Vein endothelial cell (primary cell): ENCODE measurements around the gene GGCX. TPM values are rescaled to one million over a fixed set of nuclear protein-coding genes. Genes with fewer than 3 reads are reported as not detected.

Source experiments
- small RNA-seq: library from RNA; depleted of rRNA; stranded (forward); fragments of <200 nt; gene quantifications from one replicate; pipeline ENCODE3, GENCODE V24; 2012
- total RNA-seq: library from RNA; depleted of rRNA; stranded (reverse); fragments of >200 nt; gene quantifications from 2 replicates; pipeline ENCODE4 v1.2.3, GENCODE V29; 2012

GGCX gene
- total RNA-seq: 40.2 and 43.5 TPM in 2 replicates

DNA sequence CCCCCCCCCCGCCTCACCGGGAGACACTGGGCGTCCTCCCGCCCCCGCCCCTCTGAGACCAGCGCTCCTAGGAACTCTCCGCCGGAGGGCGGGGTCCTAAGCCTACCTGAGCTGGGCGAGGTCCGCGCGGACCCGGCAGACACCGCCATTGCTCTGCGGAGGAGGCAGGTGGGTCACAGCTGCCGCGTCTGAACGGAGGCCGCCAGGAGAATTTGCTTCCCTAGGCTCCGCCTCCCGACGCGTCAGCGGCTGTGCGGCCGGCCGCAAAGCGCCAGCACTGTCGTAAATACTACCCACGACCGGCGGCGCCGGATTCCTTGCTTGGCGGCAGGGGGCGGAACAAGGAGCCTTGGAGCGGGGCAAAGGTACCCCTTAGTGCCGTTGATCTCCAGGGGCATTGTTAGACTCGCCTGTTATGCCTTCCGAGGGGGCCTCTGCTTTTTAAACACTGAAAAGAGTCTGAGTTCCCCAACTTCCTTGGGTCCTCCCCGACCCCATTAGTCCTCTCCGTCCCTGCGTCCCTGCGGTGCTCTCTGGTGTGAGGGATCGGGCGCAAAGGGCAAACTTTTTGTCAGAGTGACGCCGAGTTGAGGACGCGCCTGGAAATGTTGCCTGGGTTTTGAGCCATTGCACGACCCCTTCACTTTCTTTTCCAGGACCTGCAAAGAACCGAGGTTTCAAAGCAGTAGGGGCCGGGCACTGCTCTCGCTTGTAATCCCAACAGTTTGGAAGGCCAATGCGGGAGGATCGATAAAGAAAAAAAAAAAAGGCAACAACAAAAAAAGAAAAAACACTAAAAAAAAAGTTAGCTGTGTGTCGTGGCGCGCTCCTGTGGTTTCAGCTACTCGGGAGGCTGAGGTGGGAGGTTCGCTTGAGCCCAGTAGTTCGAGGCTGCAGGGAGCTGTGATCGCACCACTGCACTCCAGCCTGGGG lies at the start of gene GGCX:
Gene GGCX, minus strand, starts transcription at position 214 of the 933 bp plus-strand sequence. Its CDS starts 65 bp downstream, at position 149.

DNA sequence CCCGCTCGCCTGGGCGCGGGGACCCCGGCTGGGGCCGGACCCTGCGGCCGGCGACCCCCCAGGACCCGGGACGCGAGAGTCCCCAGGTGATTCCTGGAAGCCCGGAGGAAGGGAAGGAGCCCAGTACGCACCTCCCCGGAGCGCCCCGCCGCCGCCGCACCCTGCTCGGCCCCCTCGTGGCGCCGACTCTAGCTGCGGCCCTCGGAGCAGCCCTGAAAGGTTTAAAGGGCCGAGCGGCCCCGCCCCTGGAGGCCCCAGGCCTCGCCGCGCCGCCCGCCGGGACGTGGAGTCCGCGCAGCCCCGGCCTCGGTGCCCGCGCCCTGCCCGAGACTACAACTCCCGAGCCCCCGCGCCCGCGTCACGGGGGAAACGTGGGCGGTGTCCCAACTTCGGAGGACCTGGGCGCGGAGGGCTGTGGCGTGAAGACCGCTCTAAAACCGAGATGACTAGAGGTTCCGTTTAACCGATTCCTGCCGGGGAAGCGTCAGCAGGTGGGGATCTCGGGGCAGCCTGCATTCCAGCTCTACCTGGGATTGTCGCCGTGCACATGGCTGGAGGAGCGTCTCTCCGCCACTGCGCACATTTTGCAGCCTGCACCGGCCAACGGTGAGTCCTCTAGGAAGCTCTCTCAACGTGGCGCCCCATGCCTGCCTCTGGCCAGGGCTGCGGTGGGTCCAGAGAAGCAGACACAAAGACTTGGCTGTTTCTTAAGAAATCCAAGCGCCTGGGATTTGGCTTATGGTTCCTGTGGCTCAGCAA lies 41.4 kb upstream of the GGCX start, which contains the start of gene TMEM150A:
Gene TMEM150A, minus strand, starts transcription at position 223 of the 759 bp plus-strand sequence. CDS start 750 bp downstream, outside the sequence.

DNA sequence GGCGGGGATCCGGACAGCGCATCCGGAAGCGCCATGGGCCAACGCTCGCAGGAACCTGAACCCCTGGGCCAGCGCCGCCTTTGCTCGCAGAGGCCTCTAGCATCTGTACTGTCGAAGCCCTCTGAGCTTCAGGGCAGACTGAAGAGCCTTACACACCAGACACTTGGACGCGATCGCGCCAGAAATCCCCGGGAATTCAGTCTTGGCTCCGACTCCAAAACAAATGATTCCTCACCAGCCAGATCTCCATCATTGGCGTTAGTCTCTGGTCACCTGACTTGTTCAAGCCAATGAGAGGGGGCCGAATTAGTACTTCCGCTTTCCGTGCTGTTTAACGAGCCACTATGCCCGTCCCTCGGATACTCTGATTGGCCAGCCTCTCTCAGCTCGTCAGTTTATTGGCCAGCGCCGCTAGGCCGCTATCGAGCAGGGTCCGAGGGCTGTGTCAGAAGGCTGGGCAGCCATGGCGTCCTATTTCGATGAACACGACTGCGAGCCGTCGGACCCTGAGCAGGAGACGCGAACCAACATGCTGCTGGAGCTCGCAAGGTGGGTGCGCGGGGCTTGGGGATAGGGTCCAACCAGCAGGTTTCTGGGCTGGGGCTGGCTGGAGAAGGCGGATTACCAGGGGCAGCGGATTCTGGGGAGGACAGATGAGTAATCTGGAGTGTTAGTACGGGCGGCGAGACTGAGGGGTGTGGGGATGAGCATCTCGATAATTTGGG lies 34.2 kb upstream of the GGCX start, which contains the start of gene RNF181:
Gene RNF181, plus strand, starts transcription at position 445 of the 725 bp plus-strand sequence. Its CDS starts 19 bp downstream, at position 464.

DNA sequence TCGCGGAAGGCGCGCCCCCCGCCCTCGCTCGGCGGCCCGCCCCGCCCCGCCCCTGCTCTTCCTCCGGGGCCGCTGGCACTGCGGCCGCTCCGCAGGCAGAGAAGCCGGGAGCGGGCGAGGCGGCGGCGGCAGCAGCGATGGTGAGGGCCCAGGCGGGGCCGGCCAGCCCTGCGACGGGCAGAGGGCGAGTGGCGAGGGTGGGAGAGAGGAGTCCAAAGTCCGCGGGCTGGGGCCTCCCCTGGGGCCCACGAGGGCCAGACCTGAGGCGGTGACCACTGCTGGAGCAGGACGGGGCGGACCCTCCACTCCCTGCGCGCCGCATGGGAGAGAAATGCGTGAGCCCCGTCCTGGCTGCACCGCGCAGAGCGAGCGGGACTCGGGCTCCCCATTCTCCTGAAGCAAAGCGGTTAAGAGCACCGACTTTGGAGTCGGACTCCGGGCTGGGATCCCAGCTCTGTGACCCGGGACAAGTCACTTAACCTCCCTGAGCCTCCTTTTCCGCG lies 23.1 kb upstream of the GGCX start, which contains the start of gene VAMP5:
Gene VAMP5, plus strand, starts transcription at position 78 of the 503 bp plus-strand sequence. Its CDS starts 60 bp downstream, at position 138.

DNA sequence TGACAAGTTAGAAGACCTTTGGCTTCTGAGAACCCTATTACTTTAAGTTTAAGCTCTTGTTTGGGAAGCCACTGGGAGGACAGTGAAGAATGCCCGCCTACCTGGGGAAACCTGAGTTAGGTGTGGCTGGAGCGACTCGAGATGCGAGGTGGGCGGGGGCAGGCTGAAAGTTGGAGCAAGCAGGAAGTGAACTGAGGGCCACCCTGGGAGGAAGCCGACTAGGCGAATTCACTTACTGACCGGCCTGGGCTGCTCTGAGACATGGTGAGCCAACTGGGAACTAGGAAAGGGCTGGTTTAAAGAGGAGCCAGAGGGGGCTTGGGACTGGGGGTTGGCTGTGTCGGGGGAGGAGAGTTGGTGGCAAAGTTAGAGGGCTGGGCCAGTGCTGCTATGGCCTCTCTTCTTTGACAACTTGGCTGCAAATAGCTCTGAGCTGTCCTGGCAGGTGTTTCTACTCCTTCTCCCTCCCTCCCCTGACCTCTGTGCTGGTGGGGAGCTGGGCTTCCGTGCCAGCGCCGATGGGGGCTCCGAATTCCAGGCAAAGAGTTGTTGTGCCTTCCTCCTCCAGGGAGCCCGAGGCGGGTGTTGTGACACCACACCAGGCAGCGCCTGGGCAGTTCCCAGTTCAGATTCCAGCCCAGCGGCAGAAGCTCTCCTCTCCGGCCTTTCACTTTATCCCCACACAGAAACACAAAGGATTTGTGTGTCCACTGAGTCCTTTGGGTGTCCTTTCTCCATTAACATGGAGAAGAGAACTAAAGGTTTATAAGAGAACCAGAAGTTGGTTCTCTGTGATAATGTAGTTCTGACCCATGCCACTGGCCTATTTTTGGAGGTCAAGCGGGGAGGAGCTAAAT lies 16.3 kb upstream of the GGCX start, which contains the start of gene VAMP8:
Gene VAMP8, plus strand, starts transcription at position 201 of the 857 bp plus-strand sequence. Its CDS starts 61 bp downstream, at position 262.

DNA sequence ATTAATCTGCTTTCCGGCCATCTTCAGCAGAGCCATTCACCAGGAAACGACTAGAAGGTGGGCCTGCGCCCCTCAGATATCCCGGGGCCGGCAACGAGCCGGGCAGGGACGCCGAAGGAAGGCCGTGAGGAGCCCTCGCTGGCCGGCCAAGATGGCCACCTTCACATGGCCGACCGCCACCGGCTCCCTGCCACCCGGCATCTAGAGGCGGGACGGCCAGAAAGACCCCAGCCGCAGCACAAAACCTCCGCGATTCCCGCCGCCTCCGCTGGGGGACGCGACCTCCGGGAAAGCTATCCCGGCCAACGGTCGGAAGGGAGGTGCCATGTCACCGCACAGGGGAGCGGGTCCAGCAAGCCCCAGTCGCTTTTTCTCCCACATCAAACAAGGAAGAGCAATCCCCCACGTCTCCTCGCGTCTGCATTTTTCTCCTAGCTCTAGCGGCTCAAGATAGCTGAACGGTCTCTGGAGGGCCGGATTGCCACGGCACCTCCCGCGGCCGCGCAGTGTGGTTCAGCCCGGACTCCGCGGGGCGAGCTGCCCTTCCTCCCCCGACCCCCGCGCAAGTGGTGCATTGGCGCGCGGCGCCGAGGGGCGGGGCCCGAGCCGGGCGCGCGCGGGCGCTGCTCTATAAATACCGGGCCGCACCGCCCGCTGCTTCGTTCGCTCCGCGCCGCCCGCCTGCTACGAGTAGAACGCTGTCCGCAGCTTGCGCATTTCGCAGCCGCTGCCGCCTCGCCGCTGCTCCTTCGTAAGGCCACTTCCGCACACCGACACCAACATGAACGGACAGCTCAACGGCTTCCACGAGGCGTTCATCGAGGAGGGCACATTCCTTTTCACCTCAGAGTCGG lies 22.6 kb downstream of the GGCX start, which contains the start of gene MAT2A:
Gene MAT2A, plus strand, starts transcription at position 662 of the 854 bp plus-strand sequence. Its CDS starts 120 bp downstream, at position 782.

Small RNA genes within 50 kb of the gene (small RNA-seq; reads per million reads assigned to genes)
- gene RN7SL126P: 0.08 reads per million

Other genes with a start within 250 kb of the GGCX start
- gene TGOLN2, start 233.5 kb downstream of the GGCX start, total RNA-seq: 149 and 163 TPM in 2 replicates
- gene RETSAT, start 207.0 kb downstream of the GGCX start, total RNA-seq: 49.2 and 67.9 TPM in 2 replicates
- 14.2 and 18.6 TPM in 2 replicates for gene ELMOD3, start 206.7 kb downstream of the GGCX start, total RNA-seq
- 33.6 and 40.4 TPM in 2 replicates for gene CAPG, start 151.1 kb downstream of the GGCX start, total RNA-seq
- not detected in 2 replicates for gene SH2D6, start 142.8 kb downstream of the GGCX start, total RNA-seq
- gene MAT2A, start 22.3 kb downstream of the GGCX start, total RNA-seq: 93.4 and 101 TPM in 2 replicates
- gene VAMP8, start 16.1 kb upstream of the GGCX start, total RNA-seq: 14.0 and 27.4 TPM in 2 replicates
- 40.1 and 44.1 TPM in 2 replicates for gene VAMP5, start 22.9 kb upstream of the GGCX start, total RNA-seq
- 193 and 231 TPM in 2 replicates for gene RNF181, start 34.3 kb upstream of the GGCX start, total RNA-seq
- gene TMEM150A, start 41.2 kb upstream of the GGCX start, total RNA-seq: 11.8 and 14.0 TPM in 2 replicates
- 18.0 and 19.4 TPM in 2 replicates for gene C2orf68, start 50.6 kb upstream of the GGCX start, total RNA-seq
- 48.0 and 50.2 TPM in 2 replicates for gene USP39, start 54.7 kb upstream of the GGCX start, total RNA-seq
- gene SFTPB, start 106.7 kb upstream of the GGCX start, total RNA-seq: not detected in 2 replicates
- gene GNLY, start 132.9 kb upstream of the GGCX start, total RNA-seq: not detected in 2 replicates
- 13.2 and 17.0 TPM in 2 replicates for gene ATOH8, start 192.5 kb upstream of the GGCX start, total RNA-seq